GM19240 (cell line): ENCODE measurements around the gene GNE.
"Not testable (repeated sequence)": the region's sequence is repeated elsewhere in the genome, so short reads cannot be mapped to it uniquely, and the experiment has no call there.

Source experiments
- DNase-seq: peaks from one replicate; pipeline ENCODE4 v3.0.0; 2011; ENCODE audit warnings: low spot score; ENCODE audit not compliant: insufficient read length

Gene GNE

DNA sequence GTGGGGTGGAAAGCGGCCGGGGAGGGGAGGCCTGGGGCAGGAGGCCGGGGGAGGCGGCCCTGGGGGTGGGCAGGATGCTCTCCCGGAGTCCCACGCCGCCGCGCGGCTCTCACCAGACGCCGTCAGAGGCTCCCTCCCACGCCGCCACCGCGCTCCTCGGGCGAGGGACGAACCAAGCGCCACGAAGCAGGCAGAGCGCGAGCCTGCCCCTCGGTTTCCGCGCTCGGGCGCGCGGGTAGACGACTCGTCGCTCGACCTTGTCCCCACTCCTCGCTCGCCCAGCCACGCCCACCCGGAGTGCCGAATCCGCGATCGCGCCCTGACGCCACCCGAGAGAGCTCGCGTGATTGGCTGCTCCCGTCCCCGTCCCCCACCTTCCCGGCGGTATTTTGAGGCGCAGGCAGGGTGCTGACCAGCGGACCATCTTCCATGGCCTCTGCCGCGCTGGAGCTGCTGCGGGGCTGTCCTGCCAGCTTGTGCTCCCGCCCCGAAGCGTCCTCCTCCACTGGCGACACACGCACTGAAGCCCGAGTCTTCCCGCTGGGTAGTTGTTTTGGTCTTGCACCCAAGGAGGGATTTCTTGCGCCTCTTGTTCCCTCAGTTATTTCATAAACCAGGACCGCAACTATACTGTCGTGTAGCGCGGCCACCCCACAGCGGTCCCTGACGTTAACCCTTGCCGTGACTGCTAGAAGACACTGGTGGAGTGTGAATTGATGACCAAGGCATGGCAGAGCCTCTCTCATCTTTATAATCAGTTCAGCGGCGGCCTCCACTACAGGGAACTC lies at the start of gene GNE:
Gene GNE, minus strand, starts transcription at position 241 of the 788 bp plus-strand sequence. CDS start 9,093 bp downstream, outside the sequence.
- peak; percentile 67 for DNase-seq

- no peak for DNase-seq
These were observed 48.4 kb upstream of the GNE start for GRCh38 chr9:36306471-36307306.

DNA sequence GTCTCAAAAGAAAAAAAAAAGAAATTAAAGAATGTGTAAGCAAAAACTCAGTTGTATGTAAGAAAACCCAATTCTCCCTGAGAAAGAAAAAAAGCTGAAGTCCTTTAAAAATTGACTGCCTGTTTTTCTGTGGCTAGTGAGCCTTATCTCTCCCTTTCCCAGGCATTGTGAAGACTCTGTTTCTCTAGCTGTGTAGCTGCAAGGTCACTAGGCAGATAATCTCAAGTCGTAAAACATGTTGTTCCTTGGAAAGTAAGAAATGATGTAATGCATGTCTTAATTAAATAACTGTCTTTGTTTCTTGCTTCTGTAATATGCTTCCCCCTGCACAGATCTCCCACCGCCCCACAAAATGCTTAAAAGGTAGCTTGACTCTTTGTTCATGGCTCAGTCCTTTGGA lies 46.1 kb upstream of the GNE start:
- not testable (repeated sequence) for DNase-seq

DNA sequence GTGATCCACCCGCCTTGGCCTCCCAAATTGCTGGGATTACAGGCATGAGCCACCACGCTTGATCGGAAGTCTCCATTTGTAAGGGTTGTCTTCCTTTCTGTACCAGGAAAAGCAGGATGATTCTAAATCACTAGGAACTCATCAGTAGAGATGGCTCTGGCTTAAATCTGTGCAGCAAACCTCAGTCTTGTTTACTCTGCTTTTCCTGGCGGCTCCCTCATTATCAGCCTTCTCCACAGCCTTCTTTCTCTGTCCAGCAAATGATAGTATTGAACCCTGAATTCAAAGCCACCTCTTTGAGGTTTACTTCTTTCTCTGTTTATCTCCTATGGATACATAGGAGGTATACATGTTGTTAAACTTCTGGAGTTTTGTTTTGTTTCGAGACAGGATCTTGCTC lies 43.0 kb upstream of the GNE start:
- no peak for DNase-seq

- DNase-seq, result no peak
These were observed 40.3 kb upstream of the GNE start for GRCh38 chr9:36298566-36298965.

DNA sequence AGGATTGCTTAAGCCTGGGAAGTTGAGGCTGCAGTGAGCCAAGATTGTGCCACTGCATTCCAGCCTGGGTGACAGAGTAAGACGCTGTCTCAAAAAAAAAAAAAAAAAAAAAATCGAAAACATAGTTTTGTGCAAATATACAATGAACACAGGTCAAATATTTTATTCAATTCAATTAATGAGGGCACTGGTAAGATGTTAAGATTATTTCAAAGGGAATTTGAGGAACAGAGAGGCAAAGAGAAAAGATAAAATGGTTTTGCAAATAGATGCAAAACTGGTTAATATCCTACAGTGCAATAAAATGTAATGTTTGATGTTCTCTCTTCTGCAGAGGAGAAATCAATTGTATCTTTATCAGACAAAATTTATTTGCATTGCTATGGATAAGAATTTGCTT lies 39.5 kb upstream of the GNE start:
- DNase-seq, result no peak

GRCh38 chr9:36294996-36295395 lies 36.7 kb upstream of the GNE start:
- not testable (repeated sequence) for DNase-seq

DNA sequence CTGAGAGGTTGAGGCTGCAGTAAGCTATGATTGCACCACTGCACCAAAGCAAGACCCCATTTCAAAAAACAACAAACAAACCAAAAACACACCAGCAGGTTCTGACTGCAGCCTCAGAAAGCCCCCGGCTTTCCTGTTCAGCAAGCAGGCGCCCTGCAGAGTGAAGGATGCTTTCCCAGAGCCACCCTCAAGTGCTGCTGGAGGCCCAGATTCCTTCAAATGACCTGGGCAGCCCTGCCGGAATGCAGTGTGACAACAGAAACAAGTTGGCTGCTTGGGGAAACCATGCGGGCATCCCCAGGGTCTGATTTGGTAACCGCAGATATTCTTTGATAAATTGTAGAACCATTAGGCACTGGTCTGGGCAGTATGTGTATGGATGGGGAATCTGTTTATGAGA lies 35.7 kb upstream of the GNE start:
- DNase-seq, result no peak

GRCh38 chr9:36293171-36293570 lies 34.9 kb upstream of the GNE start:
- no peak for DNase-seq

DNA sequence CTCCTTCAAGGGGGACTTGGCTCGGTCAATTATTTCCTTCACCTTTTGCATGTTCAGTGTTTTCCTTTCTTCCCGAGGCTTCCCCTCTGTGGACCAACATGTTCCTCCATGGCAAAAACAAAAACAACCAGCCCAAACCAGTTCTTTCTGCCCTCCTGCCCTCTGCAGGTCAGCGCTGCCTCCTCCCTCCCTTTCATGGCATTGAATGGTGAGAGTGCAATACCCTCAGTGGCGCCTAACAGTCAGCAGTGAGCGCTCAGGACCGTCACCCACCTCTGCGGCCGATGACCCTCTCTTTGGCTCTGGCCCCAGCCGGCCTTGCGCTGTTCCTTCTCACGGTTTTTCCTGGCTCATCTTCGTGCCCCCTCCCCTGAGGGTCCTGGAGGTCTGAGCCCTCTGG lies 34.4 kb upstream of the GNE start:
- no peak for DNase-seq

DNA sequence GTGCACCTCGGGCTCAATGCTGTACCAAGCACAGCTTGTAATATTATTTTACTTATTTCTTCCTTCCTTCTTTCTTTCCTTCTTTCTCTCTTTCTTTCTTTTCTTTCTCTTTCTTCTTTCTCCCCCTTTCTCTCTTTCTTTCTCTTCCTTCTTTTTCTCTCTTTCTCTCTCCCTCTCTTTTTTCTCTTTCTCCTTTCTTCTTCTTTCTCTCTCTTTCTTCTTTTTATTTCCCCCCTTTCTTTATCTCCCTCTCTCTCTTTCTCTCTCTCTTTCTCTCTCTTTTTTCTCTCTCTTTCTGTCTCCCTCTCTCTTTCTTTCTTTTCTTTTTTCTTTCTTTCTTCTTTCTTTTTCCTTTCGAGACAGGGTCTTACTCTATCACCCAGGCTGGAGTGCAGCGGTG lies 32.7 kb upstream of the GNE start:
- no peak for DNase-seq

GRCh38 chr9:36289836-36290435 lies 31.7 kb upstream of the GNE start:
- DNase-seq, result no peak

- DNase-seq, result no peak
These were observed 29.8 kb upstream of the GNE start for GRCh38 chr9:36288070-36288469.

GRCh38 chr9:36286388-36286787 lies 28.1 kb upstream of the GNE start:
- no peak for DNase-seq

GRCh38 chr9:36284226-36284625 lies 26.0 kb upstream of the GNE start:
- no peak for DNase-seq

- no peak for DNase-seq
These were observed 24.0 kb upstream of the GNE start for GRCh38 chr9:36282275-36282674.

- DNase-seq, result no peak
These were observed 22.7 kb upstream of the GNE start for GRCh38 chr9:36280989-36281388.

- no peak for DNase-seq
These were observed 20.0 kb upstream of the GNE start for GRCh38 chr9:36278243-36278642.

DNA sequence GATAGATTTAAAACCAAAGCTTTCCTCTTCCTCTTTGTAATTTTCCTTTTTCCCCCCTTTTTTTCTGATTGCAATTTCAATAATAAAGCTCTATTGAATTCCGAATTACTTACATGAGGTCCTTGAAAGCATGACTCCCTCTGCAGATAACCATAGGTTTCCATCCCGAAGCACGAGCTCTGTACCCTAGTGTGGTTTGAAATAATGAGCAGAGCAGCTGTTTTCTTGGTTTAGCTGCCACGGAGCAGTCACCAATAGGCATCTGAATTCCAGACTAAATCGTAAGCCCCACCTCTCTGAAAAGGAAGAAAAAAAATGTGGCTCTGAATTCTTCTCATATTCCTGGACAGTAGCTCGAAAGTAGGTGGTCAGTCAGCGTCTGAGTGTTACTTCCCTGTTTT lies 18.5 kb upstream of the GNE start:
- no peak for DNase-seq

DNA sequence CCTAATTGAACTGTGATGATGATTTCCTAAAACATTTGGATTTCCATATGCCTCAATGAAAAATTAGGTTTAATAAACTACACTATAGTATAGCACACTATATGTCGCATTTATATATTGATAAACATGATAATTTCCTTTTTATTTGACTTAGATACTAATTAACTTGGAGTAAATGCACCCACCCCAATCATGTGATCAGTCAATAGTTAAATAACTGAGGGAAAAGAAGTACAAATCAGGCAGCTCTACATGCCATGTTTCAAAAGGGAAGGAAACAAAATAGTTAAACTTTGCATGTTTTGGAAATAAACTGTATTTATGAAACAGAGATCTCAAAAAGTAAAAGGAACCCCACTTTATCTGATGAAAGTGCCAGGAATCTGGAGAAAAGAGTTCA lies 18.0 kb upstream of the GNE start:
- no peak for DNase-seq

GRCh38 chr9:36275060-36275459 lies 16.8 kb upstream of the GNE start:
- DNase-seq, result no peak

DNA sequence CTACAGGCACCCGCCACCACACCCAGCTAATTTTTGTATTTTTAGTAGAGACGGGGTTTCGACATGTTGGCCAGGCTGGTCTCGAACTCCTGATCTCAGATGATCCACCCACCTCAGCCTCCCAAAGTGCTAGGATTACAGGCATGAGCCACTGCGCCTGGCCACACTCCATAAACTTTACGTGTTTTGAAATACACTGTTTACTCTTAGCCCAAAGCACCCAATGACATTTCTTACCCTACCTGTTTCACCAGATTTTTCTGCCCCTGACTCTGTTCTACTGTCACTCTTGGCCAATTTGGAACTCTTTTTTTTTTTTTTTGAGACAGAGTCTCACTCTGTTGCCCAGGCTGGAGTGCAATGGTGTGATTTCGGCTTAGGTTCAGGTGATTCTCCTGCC lies 15.1 kb upstream of the GNE start:
- DNase-seq, result not testable (repeated sequence)
